ENCODE measurements around the gene MAP10. TPM values are rescaled to one million over a fixed set of nuclear protein-coding genes. Genes with fewer than 3 reads are reported as not detected.

Gene MAP10
- polyA plus RNA-seq, 1 donor from 2014 or later: 1.3 TPM

DNA sequence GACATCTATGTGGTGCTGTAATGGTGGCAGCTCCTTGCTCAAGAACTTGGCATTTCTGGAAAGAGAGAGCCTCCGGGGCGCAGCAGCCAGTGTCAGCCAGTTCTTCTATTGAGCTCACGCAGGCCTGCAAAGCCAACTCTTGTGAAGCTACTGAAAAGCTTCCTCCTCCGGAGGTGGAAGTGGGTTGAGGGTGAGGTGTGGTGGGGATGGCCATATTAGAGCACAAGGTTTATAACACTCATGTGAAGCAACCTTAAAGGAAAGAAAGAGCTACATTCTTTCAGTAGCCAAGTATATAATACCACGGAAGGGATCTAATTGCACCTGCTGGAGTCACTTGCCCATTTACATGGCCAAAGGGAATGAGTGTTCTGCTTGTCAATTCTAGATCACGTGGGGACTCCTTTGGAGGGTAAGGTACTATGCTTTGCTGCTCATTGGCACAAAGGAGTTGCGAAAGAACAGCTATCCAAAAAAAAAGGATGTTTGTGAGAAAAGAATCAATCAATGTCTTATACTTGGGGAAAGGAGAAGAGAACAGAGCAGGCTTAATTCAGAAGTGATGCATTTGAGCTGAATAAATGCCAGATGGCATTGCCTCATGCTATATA lies 18.3 kb upstream of the MAP10 start:
- peaks cover 0 to 3% (median 0%) of the 10 kb centered on the region in 3 donors for H3K4me1 Mint-ChIP-seq
- no peak overlapping the region for H3K4me3 Mint-ChIP-seq
- peaks cover 4% of the 10 kb centered on the region for H3K27me3 Mint-ChIP-seq
- no peaks in the 10 kb centered on the region for H3K36me3 Mint-ChIP-seq
- peaks cover 0 to 6% (median 0%) of the 10 kb centered on the region in 3 donors for H3K9me3 Mint-ChIP-seq
- no peak overlapping the region for H3K27ac Mint-ChIP-seq

DNA sequence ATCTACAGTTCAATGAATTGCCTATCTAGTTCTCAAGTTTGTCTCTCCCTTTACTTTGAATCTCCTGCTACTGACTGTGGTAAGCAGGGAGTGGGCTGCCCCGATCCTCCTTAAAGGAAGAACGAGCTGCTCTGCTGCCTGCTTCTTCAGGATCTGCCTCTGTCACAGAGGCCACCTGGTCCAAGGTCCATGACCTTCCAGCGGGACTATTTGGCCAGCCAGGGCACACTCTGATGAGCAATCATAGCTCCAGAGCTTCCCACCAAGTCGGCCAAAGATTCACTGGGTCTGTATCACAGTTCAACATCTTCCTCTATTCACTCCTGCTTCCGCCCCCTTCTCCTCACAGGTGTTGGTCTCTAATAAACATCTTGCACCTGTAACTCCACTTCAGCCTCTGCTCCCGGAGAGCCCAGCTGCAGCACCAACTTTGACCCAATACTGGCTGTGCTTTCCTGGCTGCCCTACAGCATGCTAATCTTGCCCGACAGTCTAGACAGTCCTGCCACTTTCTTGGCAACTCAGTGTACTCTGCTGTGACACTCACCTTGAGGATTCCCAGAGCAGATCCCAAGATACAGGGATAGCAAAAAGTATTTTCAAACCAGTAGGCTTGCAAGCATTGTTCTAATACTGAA lies 16.9 kb upstream of the MAP10 start:
- peaks cover 8% of the 10 kb centered on the region for H3K27me3 Mint-ChIP-seq
- H3K4me1 Mint-ChIP-seq: peaks cover 0 to 3% (median 0%) of the 10 kb centered on the region in 3 donors
- H3K4me3 Mint-ChIP-seq: peak overlapping the region in 1 of 4 donors; percentile 2
- H3K27ac Mint-ChIP-seq: peak overlapping the region in 1 of 3 donors; percentile 31
- peaks cover 0 to 6% (median 0%) of the 10 kb centered on the region in 3 donors for H3K9me3 Mint-ChIP-seq
- no peaks in the 10 kb centered on the region for H3K36me3 Mint-ChIP-seq

- Mint-ChIP-seq H3K9me3 (peaks cover 0 to 6% (median 0%) of the 10 kb centered on the region in 3 donors), H3K27ac (no peak overlapping the region), H3K36me3 (no peaks in the 10 kb centered on the region), H3K4me3 (no peak overlapping the region), H3K4me1 (peaks cover 0 to 4% (median 3%) of the 10 kb centered on the region in 3 donors), H3K27me3 (peaks cover 13% of the 10 kb centered on the region)
Measured at GRCh38 chr1:232789651-232790050, 15.6 kb upstream of the MAP10 start.

GRCh38 chr1:232792949-232793348 lies 12.3 kb upstream of the MAP10 start:
- no peak overlapping the region for H3K27ac Mint-ChIP-seq
- H3K4me3 Mint-ChIP-seq: no peak overlapping the region
- H3K27me3 Mint-ChIP-seq: peaks cover 13% of the 10 kb centered on the region
- H3K4me1 Mint-ChIP-seq: peaks cover 0 to 4% (median 3%) of the 10 kb centered on the region in 3 donors
- no peaks in the 10 kb centered on the region for H3K36me3 Mint-ChIP-seq
- peaks cover 0 to 2% (median 2%) of the 10 kb centered on the region in 3 donors for H3K9me3 Mint-ChIP-seq

DNA sequence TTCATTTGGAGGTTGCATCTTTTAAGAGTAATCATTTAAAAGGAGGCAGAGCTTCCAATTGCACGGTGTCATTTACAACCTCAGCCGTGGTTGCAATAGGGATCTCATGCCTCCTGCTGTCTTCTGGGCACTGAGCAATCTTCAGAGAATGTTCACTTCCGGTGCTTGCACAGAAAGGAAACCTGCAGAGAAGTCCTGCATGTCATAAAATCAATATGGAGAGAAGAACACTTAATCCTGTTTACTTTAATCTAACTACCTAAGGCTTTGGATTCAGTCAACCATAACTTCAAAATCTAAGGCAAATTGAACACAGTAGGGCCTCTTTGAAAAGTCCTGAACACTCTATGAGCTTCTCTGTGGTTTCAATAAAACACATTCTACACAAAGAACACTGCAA lies 11.3 kb upstream of the MAP10 start:
- Mint-ChIP-seq H3K4me3 (no peak overlapping the region), H3K36me3 (no peaks in the 10 kb centered on the region), H3K27me3 (peaks cover 13% of the 10 kb centered on the region), H3K27ac (no peak overlapping the region), H3K9me3 (peaks cover 0 to 2% (median 2%) of the 10 kb centered on the region in 3 donors), H3K4me1 (peaks cover 0 to 4% (median 0%) of the 10 kb centered on the region in 3 donors)

DNA sequence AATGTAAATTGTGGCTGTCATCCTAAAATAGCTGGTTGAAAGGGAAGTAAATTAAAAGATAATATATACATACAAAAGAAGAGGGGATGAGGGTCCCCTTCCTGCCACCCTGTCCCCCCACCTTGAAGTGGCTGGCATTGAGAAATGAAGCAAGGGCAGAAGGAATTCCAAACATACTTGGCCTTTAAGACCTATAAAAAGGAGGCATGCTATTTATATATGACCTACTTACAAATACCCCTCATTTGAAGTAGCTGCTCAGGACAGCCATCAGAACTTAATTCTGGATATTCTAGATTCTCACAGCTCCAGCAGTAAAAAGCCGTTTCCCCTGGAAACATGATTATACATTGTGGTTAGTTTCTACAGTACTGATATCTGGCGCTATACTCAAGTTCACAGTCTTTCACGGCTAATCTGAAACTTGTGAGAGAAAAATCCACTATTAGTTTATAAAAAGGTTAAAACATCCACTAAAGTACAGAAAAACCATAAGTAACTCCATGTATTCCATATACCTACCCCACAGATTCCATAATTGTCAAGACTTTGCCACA lies 9.6 kb upstream of the MAP10 start:
- Mint-ChIP-seq H3K4me1 (peaks cover 0 to 4% (median 0%) of the 10 kb centered on the region in 3 donors), H3K4me3 (no peak overlapping the region), H3K27me3 (peaks cover 13% of the 10 kb centered on the region), H3K36me3 (no peaks in the 10 kb centered on the region), H3K9me3 (peaks cover 0 to 2% (median 0%) of the 10 kb centered on the region in 3 donors), H3K27ac (no peak overlapping the region)

DNA sequence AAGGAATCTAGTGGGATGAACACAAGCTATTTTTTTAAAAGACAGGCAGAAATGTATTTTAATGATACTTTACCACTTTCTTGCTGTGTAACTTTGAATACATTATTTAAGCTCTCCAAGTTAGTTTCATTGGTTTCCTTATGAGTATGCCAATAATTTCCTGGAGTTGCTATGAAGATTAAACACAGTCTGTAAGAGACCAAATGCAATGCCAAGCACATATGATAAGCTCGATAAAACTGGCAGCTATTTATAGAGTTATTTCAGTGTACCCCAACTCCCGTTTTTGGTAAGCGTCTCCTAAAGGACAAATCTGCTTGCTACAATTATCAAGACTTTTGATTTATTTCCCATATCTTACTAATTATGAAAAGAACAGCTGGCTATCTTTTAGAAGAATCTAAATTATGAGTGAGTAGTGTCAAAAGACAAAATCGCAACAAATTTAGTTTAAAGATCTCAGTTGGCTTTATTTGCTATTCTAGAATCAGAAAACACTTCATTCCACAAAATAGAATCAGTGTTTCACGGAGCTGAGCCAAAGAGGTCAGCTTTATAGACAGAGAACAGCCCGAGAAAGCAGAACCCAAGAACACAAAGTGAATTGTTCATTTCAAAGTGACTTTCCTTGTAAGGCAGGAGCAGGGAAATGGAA lies 7.2 kb upstream of the MAP10 start:
- Mint-ChIP-seq H3K4me1 (peaks cover 0 to 4% (median 0%) of the 10 kb centered on the region in 3 donors), H3K27me3 (peaks cover 7% of the 10 kb centered on the region), H3K9me3 (peaks cover 0 to 2% (median 0%) of the 10 kb centered on the region in 3 donors), H3K4me3 (no peak overlapping the region), H3K27ac (no peak overlapping the region), H3K36me3 (no peaks in the 10 kb centered on the region)

GRCh38 chr1:232798920-232799319 lies 6.3 kb upstream of the MAP10 start:
- Mint-ChIP-seq H3K27me3 (peaks cover 5% of the 10 kb centered on the region), H3K36me3 (no peaks in the 10 kb centered on the region), H3K4me3 (no peak overlapping the region), H3K9me3 (peaks cover 0 to 2% (median 0%) of the 10 kb centered on the region in 3 donors), H3K27ac (no peak overlapping the region), H3K4me1 (peaks cover 0 to 1% (median 0%) of the 10 kb centered on the region in 3 donors)

- Mint-ChIP-seq H3K9me3 (peaks cover 0 to 10% (median 7%) of the 10 kb centered on the region in 3 donors), H3K4me3 (peak overlapping the region; percentile 87 to 92 (median 90)), H3K27me3 (peaks cover 2% of the 10 kb centered on the region), H3K4me1 (peaks cover 7 to 26% (median 15%) of the 10 kb centered on the region in 3 donors), H3K36me3 (no peaks in the 10 kb centered on the region), H3K27ac (peak overlapping the region in 1 of 3 donors; percentile 18)
Measured at GRCh38 chr1:232806186-232806510, 932 bp downstream of the MAP10 start.

GRCh38 chr1:232810856-232811255 lies 5.6 kb downstream of the MAP10 start:
- Mint-ChIP-seq H3K4me1 (peaks cover 5 to 17% (median 5%) of the 10 kb centered on the region in 3 donors), H3K27ac (no peak overlapping the region), H3K27me3 (peaks cover 2% of the 10 kb centered on the region), H3K4me3 (no peak overlapping the region), H3K9me3 (peaks cover 3 to 19% (median 10%) of the 10 kb centered on the region in 3 donors), H3K36me3 (no peaks in the 10 kb centered on the region)

DNA sequence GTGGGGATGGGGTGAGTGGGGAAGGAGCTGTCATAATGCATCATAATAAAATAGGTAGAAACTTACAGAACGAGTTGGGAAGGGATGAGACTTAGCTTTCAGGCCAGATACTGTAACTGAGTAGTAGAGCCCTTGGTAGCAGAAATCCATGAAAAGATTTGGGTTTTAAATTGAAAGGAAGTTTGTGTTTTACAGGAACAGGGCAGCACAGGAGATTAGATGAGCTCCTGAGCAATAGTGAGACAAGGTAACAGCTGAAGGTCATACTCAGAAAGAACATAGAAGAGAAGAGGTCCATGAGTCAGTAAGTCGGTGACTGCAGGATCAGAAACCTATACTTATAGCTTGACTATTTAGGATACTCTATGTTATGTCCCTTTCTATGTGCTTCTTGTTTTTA lies 7.3 kb downstream of the MAP10 start:
- H3K27ac Mint-ChIP-seq: no peak overlapping the region

DNA sequence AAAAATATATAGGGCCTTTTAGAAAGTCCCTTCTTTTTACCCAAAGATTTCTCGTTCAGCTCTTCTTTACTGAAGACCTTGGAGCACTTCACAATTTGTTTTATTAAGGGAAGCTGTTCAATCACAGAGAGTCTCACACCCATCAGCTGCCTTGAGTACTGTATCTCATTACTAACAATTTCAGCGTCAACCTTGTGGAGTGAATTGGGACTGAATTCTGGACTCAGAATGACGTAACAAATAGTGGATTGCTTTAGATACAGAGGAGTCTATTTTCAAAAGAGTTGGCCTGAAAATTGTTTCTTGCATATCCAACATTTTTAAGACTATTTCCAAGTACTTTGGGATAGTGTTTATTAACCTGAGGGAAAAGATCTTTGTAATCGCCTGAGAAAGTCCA lies 7.9 kb downstream of the MAP10 start:
- H3K27ac Mint-ChIP-seq: no peak overlapping the region
- no peaks in the 10 kb centered on the region for H3K27me3 Mint-ChIP-seq
- H3K4me3 Mint-ChIP-seq: no peak overlapping the region
- peaks cover 2% of the 10 kb centered on the region for H3K36me3 Mint-ChIP-seq
- peaks cover 0 to 2% (median 0%) of the 10 kb centered on the region in 3 donors for H3K4me1 Mint-ChIP-seq
- H3K9me3 Mint-ChIP-seq: peaks cover 3 to 9% (median 3%) of the 10 kb centered on the region in 3 donors

More for the DNA sequence above, 7.3 kb downstream of the MAP10 start:
- peaks cover 3 to 13% (median 3%) of the 10 kb centered on the region in 3 donors for H3K9me3 Mint-ChIP-seq
- no peaks in the 10 kb centered on the region for H3K36me3 Mint-ChIP-seq
- peaks cover 0 to 3% (median 2%) of the 10 kb centered on the region in 3 donors for H3K4me1 Mint-ChIP-seq
- no peak overlapping the region for H3K4me3 Mint-ChIP-seq
- H3K27me3 Mint-ChIP-seq: no peaks in the 10 kb centered on the region

GRCh38 chr1:232813760-232814159 lies 8.5 kb downstream of the MAP10 start:
- Mint-ChIP-seq H3K4me1 (peaks cover 0 to 2% (median 0%) of the 10 kb centered on the region in 3 donors), H3K4me3 (no peak overlapping the region), H3K36me3 (peaks cover 2% of the 10 kb centered on the region), H3K9me3 (peaks cover 3 to 9% (median 3%) of the 10 kb centered on the region in 3 donors), H3K27me3 (no peaks in the 10 kb centered on the region), H3K27ac (no peak overlapping the region)

DNA sequence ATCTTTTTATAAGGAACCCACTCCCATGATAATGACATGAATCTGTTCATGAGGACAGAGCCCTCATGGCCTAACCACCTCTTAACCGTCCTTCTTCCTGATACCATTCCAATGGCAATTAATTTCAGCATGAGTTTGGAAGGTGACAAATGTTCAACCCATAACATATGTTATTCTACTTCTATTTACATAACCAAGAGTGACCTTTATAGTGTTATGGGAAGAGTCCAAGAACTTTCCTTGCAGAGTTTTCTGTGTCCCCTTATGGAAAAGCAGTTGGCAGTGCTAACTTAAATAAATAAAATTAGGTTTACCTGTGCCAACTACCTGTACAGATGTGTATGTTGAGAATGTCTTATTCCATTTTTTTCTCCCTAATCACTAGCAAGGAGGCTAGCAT lies 11.1 kb downstream of the MAP10 start:
- Mint-ChIP-seq H3K27me3 (no peaks in the 10 kb centered on the region), H3K36me3 (peaks cover 2% of the 10 kb centered on the region)

GRCh38 chr1:232818040-232818439 lies 12.8 kb downstream of the MAP10 start:
- Mint-ChIP-seq H3K27me3 (no peaks in the 10 kb centered on the region), H3K4me1 (peaks cover 0 to 2% (median 0%) of the 10 kb centered on the region in 3 donors), H3K9me3 (peaks cover 3 to 7% (median 3%) of the 10 kb centered on the region in 3 donors), H3K27ac (no peak overlapping the region), H3K4me3 (no peak overlapping the region), H3K36me3 (peaks cover 2% of the 10 kb centered on the region)

More for the DNA sequence above, 11.1 kb downstream of the MAP10 start:
- Mint-ChIP-seq H3K27ac (no peak overlapping the region), H3K4me1 (peaks cover 0 to 2% (median 0%) of the 10 kb centered on the region in 3 donors), H3K9me3 (peaks cover 3 to 9% (median 3%) of the 10 kb centered on the region in 3 donors), H3K4me3 (no peak overlapping the region)

Data from IgD-negative memory B cell (primary cell).